ENCODE data around the gene PARL. TPM values are rescaled to one million over a fixed set of nuclear protein-coding genes. Genes with fewer than 3 reads are reported as not detected.

Gene PARL
- total RNA-seq, 1 experiment from 2014 or later, result 73.7 TPM

GRCh38 chr3:183904833-183905780 is 20.4 kb upstream of the PARL start:
- Histone ChIP-seq H3K27ac (ENCODE audit: low read depth, low read length, poor library complexity, severe bottlenecking) (no peak overlapping the region), H3K27me3 (replicated peaks; ENCODE audit: insufficient read depth, low read depth, low read length, poor library complexity) (no peaks in the 10 kb centered on the region), H3K4me3 (ENCODE audit: low read depth, low read length, poor library complexity, severe bottlenecking) (no peak overlapping the region), H3K4me1 (ENCODE audit: insufficient read depth, low read length, poor library complexity, severe bottlenecking) (no peaks in the 10 kb centered on the region), H3K9me3 (ENCODE audit: low read depth, low read length, poor library complexity, severe bottlenecking) (no peaks in the 10 kb centered on the region), H3K36me3 (ENCODE audit: insufficient read depth, low read length, poor library complexity, severe bottlenecking) (no peaks in the 10 kb centered on the region)
- ChIA-PET POLR2A (ENCODE audit: low non-redundant PET) (no interaction called here), CTCF (no interaction called here)
- intact Hi-C loops (cut with micrococcal nuclease; ENCODE audit: unreplicated experiment), result no loop called here
- no peak for DNase-seq (ENCODE audit: low spot score)
- no peak for TF ChIP-seq CTCF (conservative IDR thresholded peaks at IDR 0.05; ENCODE audit: low read depth, low read length)
- BruUV-seq (replicated peaks), result no TSS peak

GRCh38 chr3:183898028-183898431 is 13.3 kb upstream of the PARL start:
- no peak for TF ChIP-seq EZH2 (IDR thresholded peaks at IDR 0.05; ENCODE audit: borderline replicate concordance, low read depth, low read length, poor library complexity, severe bottlenecking)
- no peak for TF ChIP-seq CTCF (conservative IDR thresholded peaks at IDR 0.05; ENCODE audit: low read depth, low read length)
- CTCF ChIA-PET, result interaction anchor here (0.6 to 1.1 kb wide), 2 partner anchors 116 to 348 kb away, joined by 4 to 5 read pairs; no protein-coding TSS in a partner anchor
- intact Hi-C loops (cut with micrococcal nuclease; ENCODE audit: unreplicated experiment), result loop anchor here (5.0 kb wide), 2 partner anchors 119 to 644 kb away; partner anchors contain the start of gene ABCC5
- H3K27me3 ChIP-seq (replicated peaks; ENCODE audit: insufficient read depth, low read depth, low read length, poor library complexity), result no peaks in the 10 kb centered on the region
- DNase-seq (ENCODE audit: low spot score), result no peak
- POLR2A ChIA-PET (ENCODE audit: low non-redundant PET), result no interaction called here
- H3K36me3 ChIP-seq (ENCODE audit: insufficient read depth, low read length, poor library complexity, severe bottlenecking), result no peaks in the 10 kb centered on the region
- no peak overlapping the region for H3K4me3 ChIP-seq (ENCODE audit: low read depth, low read length, poor library complexity, severe bottlenecking)
- no TSS peak for BruUV-seq (replicated peaks)
- H3K27ac ChIP-seq (ENCODE audit: low read depth, low read length, poor library complexity, severe bottlenecking), result no peak overlapping the region
- no peaks in the 10 kb centered on the region for H3K9me3 ChIP-seq (ENCODE audit: low read depth, low read length, poor library complexity, severe bottlenecking)
- no peaks in the 10 kb centered on the region for H3K4me1 ChIP-seq (ENCODE audit: insufficient read depth, low read length, poor library complexity, severe bottlenecking)

GRCh38 chr3:183897606-183898005 is 12.9 kb upstream of the PARL start:
- intact Hi-C loops (cut with micrococcal nuclease; ENCODE audit: unreplicated experiment), result loop anchor here (5.0 kb wide), 2 partner anchors 120 to 645 kb away; partner anchors contain the start of gene ABCC5
- no TSS peak for BruUV-seq (replicated peaks)
- ChIA-PET POLR2A (ENCODE audit: low non-redundant PET) (no interaction called here), CTCF (interaction anchor here (0.6 to 1.1 kb wide), 3 partner anchors 104 to 224 kb away, joined by 3 to 4 read pairs (median 4); no protein-coding TSS in a partner anchor)
- TF ChIP-seq CTCF (conservative IDR thresholded peaks at IDR 0.05; ENCODE audit: low read depth, low read length) (no peak), EZH2 (IDR thresholded peaks at IDR 0.05; ENCODE audit: borderline replicate concordance, low read depth, low read length, poor library complexity, severe bottlenecking) (no peak)
- H3K9me3 ChIP-seq (ENCODE audit: low read depth, low read length, poor library complexity, severe bottlenecking), result no peaks in the 10 kb centered on the region
- H3K36me3 ChIP-seq (ENCODE audit: insufficient read depth, low read length, poor library complexity, severe bottlenecking), result no peaks in the 10 kb centered on the region
- H3K27ac ChIP-seq (ENCODE audit: low read depth, low read length, poor library complexity, severe bottlenecking), result no peak overlapping the region
- DNase-seq (ENCODE audit: low spot score), result no peak
- no peak overlapping the region for H3K4me3 ChIP-seq (ENCODE audit: low read depth, low read length, poor library complexity, severe bottlenecking)
- no peaks in the 10 kb centered on the region for H3K4me1 ChIP-seq (ENCODE audit: insufficient read depth, low read length, poor library complexity, severe bottlenecking)
- H3K27me3 ChIP-seq (replicated peaks; ENCODE audit: insufficient read depth, low read depth, low read length, poor library complexity), result no peaks in the 10 kb centered on the region
